Activated CD8-positive, alpha-beta memory T cell treated with anti-CD3 and anti-CD28 coated beads for 4 hours (primary cell): Measurements from ENCODE around the gene RXFP4.

Source experiments
- DNase-seq, 2 donors: peaks; one replicate each; pipeline ENCODE4 v3.0.0-alpha.2; 2020; ENCODE audit warnings: low read depth in 2 of 2

RXFP4 gene

GRCh38 chr1:155960081-155960745 is 18.8 kb downstream of the RXFP4 start:
- DNase-seq: no peak

- DNase-seq: no peak
Measured at GRCh38 chr1:155961937-155962336, 20.5 kb downstream of the RXFP4 start.

GRCh38 chr1:155962599-155963211 is 21.3 kb downstream of the RXFP4 start:
- no peak for DNase-seq

GRCh38 chr1:155964193-155964592 is 22.8 kb downstream of the RXFP4 start:
- no peak for DNase-seq

GRCh38 chr1:155966135-155966534 is 24.7 kb downstream of the RXFP4 start:
- DNase-seq: no peak

- DNase-seq: no peak
Measured at GRCh38 chr1:155966750-155967149, 25.3 kb downstream of the RXFP4 start.

- no peak for DNase-seq
Measured at GRCh38 chr1:155967341-155968050, 26.1 kb downstream of the RXFP4 start.

GRCh38 chr1:155968051-155968400 is 26.6 kb downstream of the RXFP4 start:
- no peak for DNase-seq

GRCh38 chr1:155968670-155969069 is 27.2 kb downstream of the RXFP4 start:
- DNase-seq: no peak

- DNase-seq: no peak
Measured at GRCh38 chr1:155969377-155969791, 27.9 kb downstream of the RXFP4 start.

- peak in 1 of 2 donors; percentile 14 for DNase-seq
Measured at GRCh38 chr1:155970531-155971167, 29.2 kb downstream of the RXFP4 start.

GRCh38 chr1:155971910-155972809 is 30.7 kb downstream of the RXFP4 start:
- DNase-seq: no peak

GRCh38 chr1:155973723-155974122 is 32.3 kb downstream of the RXFP4 start:
- no peak for DNase-seq

GRCh38 chr1:155974208-155975115 is 33.0 kb downstream of the RXFP4 start:
- no peak for DNase-seq

- DNase-seq: no peak
Measured at GRCh38 chr1:155975375-155976061, 34.1 kb downstream of the RXFP4 start.

- peak; percentile 42 to 58 for DNase-seq
Measured at GRCh38 chr1:155976062-155976912, 34.8 kb downstream of the RXFP4 start.

- no peak for DNase-seq
Measured at GRCh38 chr1:155976913-155977689, 35.7 kb downstream of the RXFP4 start.

- DNase-seq: peak; percentile 62 to 67
Measured at GRCh38 chr1:155977690-155978324, 36.4 kb downstream of the RXFP4 start.
